K562 (cell line): ENCODE measurements around the gene CENPX. TPM values are rescaled to one million over a fixed set of nuclear protein-coding genes. Genes with fewer than 3 reads are reported as not detected.
A peak's percentile ranks its signal among the peaks of the same experiment; 100 is the strongest.

ENCODE experiments used
- ADNP ChIP-seq: fragments of 200-800 bp; sonication (Bioruptor generic); IDR thresholded peaks from 2 replicates; pipeline ENCODE4 v1.6.1; 2016; ENCODE audit warnings: missing genetic modification characterization, missing compliant biosample characterization
- ATF1 ChIP-seq, 2 experiments: fragments of 450-650 bp in 1 of 2; IDR thresholded peaks; 2 replicates each; pipeline ENCODE4 v1.6.1; 2016; ENCODE audit warnings: missing compliant biosample characterization in 1 of 2, missing genetic modification characterization in 1 of 2
- ELF4 ChIP-seq: fragments of 450-650 bp; formaldehyde crosslinking; IDR thresholded peaks from 2 replicates; pipeline ENCODE4 v1.4.0; 2022; ENCODE audit warnings: missing genetic modification characterization
- FOS ChIP-seq: IDR thresholded peaks from 3 replicates; pipeline ENCODE4 v1.6.1; 2011; ENCODE audit not compliant: insufficient read length; ENCODE audit errors: extremely low read depth
- HOXB6 ChIP-seq: fragments of 250-450 bp; sonication (Bioruptor Pico); IDR thresholded peaks from 2 replicates; pipeline ENCODE4 v1.5.1; 2022; ENCODE audit warnings: mild to moderate bottlenecking, borderline replicate concordance
- KDM5B ChIP-seq: fragments of 200-600 bp; sonication (generic); IDR thresholded peaks from 2 replicates; pipeline ENCODE4 v1.6.1; 2012; ENCODE audit warnings: low read depth, mild to moderate bottlenecking, moderate library complexity, low read length, control low read depth, inconsistent platforms; ENCODE audit not compliant: insufficient replicate concordance
- NBN ChIP-seq: fragments of 450-650 bp; IDR thresholded peaks from 2 replicates; pipeline ENCODE4 v1.6.1; 2016; ENCODE audit warnings: low read depth, mild to moderate bottlenecking
- NCOA1 ChIP-seq: fragments of 450-650 bp; IDR thresholded peaks from 2 replicates; pipeline ENCODE4 v1.6.1; 2016; ENCODE audit warnings: low read depth
- PCBP1 ChIP-seq: fragments of 200-400 bp; formaldehyde crosslinking; IDR thresholded peaks from 2 replicates; pipeline ENCODE4 v1.6.1; 2018; ENCODE audit warnings: mild to moderate bottlenecking, low read depth, low read length; ENCODE audit not compliant: poor library complexity, severe bottlenecking
- RBFOX2 ChIP-seq: fragments of 200-400 bp; formaldehyde crosslinking; IDR thresholded peaks from 2 replicates; pipeline ENCODE4 v1.6.1; 2017; ENCODE audit warnings: low read depth, mild to moderate bottlenecking, low read length, moderate library complexity
- SMC3 ChIP-seq: conservative IDR thresholded peaks from 2 replicates; pipeline ENCODE4 v1.6.1; 2011; ENCODE audit warnings: low read depth, low read length, improper control_type of control experiment; ENCODE audit not compliant: insufficient read depth
- TFAP4 ChIP-seq: sonication (generic); formaldehyde crosslinking; IDR thresholded peaks from 2 replicates; pipeline ENCODE4 v1.8.0; 2022; ENCODE audit warnings: missing genetic modification reagents, mild to moderate bottlenecking, moderate library complexity, borderline replicate concordance
- ZFP30 ChIP-seq: fragments of 250-450 bp; sonication (Bioruptor Pico); IDR thresholded peaks from 2 replicates; pipeline ENCODE4 v1.8.0; 2022; ENCODE audit warnings: moderate library complexity, mild to moderate bottlenecking, inconsistent platforms, borderline replicate concordance
- ZNF124 ChIP-seq: sonication (generic); formaldehyde crosslinking; IDR thresholded peaks from 2 replicates; pipeline ENCODE4 v1.8.1; 2022; ENCODE audit warnings: missing genetic modification reagents
- ZNF134 ChIP-seq: fragments of 250-450 bp; sonication (Bioruptor Pico); conservative IDR thresholded peaks from 2 replicates; pipeline ENCODE4 v1.4.0; 2020
- ZNF518B ChIP-seq: fragments of 250-450 bp; sonication (Bioruptor Pico); IDR thresholded peaks from 2 replicates; pipeline ENCODE4 v1.5.0; 2021; ENCODE audit warnings: mild to moderate bottlenecking, moderate library complexity
- polyA plus RNA-seq, 8 experiments: library from polyadenylated mRNA; depleted of rRNA in 4 of 8; stranded (reverse) in 5 of 8; unstranded in 3 of 8; fragments of >200 nt; fragmentation: Nextera tagmentation in 2 of 8; fragmentation: Illumina TruSeq in 1 of 8; extraction: Ambion mirVana in 2 of 8; extraction: Trizol in 1 of 8; gene quantifications; 2 replicates each; pipeline versions ENCODE4 v1.2.1 to v1.2.3, GENCODE V29; 2011 to 2014; ENCODE audit warnings: inconsistent platforms in 1 of 8, missing spikeins in 1 of 8
- total RNA-seq, 7 experiments: library from RNA; depleted of rRNA in 6 of 7; stranded (reverse); fragments of >200 nt in 6 of 7; fragmentation: Illumina TruSeq in 2 of 7; extraction: Trizol in 2 of 7; gene quantifications; 2 replicates each; pipeline versions ENCODE4 v1.2.1 to v1.2.3, GENCODE V29; 2011 to 2021; ENCODE audit warnings: low replicate concordance in 1 of 7
- TF ChIP-seq, protein P1 (sequence below): fragments of 450-650 bp; IDR thresholded peaks from 2 replicates; pipeline ENCODE4 v1.6.1; 2016
- TF ChIP-seq, protein P2 (sequence below): sonication (generic); formaldehyde crosslinking; IDR thresholded peaks from 2 replicates; pipeline ENCODE4 v1.8.0; 2022; ENCODE audit warnings: mild to moderate bottlenecking, missing genetic modification reagents

CENPX gene
- total and polyA plus RNA-seq, 9 of the 15 experiments (the other 6 are each of a cell fraction or from before 2014, with no cell fraction given) = 32.7 to 352 (median 127) TPM

DNA sequence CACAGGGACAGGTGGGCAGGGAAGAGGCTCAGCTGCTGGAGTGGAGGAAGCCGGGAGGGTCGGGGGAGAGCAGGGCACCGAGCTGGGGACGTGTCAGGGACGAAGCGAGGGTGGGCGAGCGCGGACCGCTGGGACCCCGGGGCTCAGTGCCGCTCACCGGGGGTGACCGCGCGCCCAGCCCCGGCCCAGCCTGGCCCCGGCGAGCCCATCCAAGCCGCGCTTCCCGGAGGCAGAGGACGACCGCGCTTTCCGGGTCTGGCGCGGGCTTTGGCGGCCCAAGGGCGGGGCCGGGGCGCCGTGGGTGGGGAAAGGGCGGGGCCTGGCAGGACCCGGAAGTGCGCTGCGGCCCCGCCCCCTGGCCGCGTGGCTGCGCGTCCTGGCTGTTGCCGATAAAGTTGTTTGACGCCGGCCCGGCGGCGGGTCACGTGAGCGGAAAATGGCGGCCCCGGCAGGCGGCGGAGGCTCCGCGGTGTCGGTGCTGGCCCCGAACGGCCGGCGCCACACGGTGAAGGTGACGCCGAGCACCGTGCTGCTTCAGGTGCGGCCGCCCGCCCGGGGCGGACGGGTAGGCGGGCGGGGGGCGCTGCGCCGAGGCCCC lies 45.4 kb downstream of the CENPX start, which contains the start of gene ASPSCR1 (continued):
- TF ChIP-seq TFAP4 (CRISPR knock-in tag) (peak; percentile 82), ZFP30 (CRISPR knock-in tag) (no peak), PCBP1 (peak; percentile 87), HOXB6 (CRISPR knock-in tag) (no peak), NBN (no peak), ZNF124 (no peak), ZNF518B (CRISPR knock-in tag) (no peak), SMC3 (no peak), KDM5B (peak; percentile 73), FOS (no peak), ATF1 (CRISPR knock-in tag; IDR thresholded peaks at IDR 0.05) (peak; percentile 66), ATF1 (tag; IDR thresholded peaks at IDR 0.05) (peak; percentile 92), ADNP (tag) (no peak), NCOA1 (no peak), ZNF134 (no peak), ELF4 (CRISPR knock-in tag) (0 out of 2 replicates have a peak, but pooled peaks have one; percentile 54), RBFOX2 (peak; percentile 95)
- TF ChIP-seq, protein P1, sequence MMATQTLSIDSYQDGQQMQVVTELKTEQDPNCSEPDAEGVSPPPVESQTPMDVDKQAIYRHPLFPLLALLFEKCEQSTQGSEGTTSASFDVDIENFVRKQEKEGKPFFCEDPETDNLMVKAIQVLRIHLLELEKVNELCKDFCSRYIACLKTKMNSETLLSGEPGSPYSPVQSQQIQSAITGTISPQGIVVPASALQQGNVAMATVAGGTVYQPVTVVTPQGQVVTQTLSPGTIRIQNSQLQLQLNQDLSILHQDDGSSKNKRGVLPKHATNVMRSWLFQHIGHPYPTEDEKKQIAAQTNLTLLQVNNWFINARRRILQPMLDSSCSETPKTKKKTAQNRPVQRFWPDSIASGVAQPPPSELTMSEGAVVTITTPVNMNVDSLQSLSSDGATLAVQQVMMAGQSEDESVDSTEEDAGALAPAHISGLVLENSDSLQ = no peak
- TF ChIP-seq, protein P2, sequence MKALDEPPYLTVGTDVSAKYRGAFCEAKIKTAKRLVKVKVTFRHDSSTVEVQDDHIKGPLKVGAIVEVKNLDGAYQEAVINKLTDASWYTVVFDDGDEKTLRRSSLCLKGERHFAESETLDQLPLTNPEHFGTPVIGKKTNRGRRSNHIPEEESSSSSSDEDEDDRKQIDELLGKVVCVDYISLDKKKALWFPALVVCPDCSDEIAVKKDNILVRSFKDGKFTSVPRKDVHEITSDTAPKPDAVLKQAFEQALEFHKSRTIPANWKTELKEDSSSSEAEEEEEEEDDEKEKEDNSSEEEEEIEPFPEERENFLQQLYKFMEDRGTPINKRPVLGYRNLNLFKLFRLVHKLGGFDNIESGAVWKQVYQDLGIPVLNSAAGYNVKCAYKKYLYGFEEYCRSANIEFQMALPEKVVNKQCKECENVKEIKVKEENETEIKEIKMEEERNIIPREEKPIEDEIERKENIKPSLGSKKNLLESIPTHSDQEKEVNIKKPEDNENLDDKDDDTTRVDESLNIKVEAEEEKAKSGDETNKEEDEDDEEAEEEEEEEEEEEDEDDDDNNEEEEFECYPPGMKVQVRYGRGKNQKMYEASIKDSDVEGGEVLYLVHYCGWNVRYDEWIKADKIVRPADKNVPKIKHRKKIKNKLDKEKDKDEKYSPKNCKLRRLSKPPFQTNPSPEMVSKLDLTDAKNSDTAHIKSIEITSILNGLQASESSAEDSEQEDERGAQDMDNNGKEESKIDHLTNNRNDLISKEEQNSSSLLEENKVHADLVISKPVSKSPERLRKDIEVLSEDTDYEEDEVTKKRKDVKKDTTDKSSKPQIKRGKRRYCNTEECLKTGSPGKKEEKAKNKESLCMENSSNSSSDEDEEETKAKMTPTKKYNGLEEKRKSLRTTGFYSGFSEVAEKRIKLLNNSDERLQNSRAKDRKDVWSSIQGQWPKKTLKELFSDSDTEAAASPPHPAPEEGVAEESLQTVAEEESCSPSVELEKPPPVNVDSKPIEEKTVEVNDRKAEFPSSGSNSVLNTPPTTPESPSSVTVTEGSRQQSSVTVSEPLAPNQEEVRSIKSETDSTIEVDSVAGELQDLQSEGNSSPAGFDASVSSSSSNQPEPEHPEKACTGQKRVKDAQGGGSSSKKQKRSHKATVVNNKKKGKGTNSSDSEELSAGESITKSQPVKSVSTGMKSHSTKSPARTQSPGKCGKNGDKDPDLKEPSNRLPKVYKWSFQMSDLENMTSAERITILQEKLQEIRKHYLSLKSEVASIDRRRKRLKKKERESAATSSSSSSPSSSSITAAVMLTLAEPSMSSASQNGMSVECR (CRISPR knock-in tag) = peak; percentile 87
